Hypothalamus (tissue), 51 donors: ENCODE results near the gene AMN.
"Not testable (repeated sequence)": the region's sequence is repeated elsewhere in the genome, so short reads cannot be mapped to it uniquely, and the experiment has no call there.

Experiments
- DNase-seq, 51 donors: peaks; one replicate each; lab custom pipeline; 2025; lab: John Stamatoyannopoulos, UW

The AMN gene

DNA sequence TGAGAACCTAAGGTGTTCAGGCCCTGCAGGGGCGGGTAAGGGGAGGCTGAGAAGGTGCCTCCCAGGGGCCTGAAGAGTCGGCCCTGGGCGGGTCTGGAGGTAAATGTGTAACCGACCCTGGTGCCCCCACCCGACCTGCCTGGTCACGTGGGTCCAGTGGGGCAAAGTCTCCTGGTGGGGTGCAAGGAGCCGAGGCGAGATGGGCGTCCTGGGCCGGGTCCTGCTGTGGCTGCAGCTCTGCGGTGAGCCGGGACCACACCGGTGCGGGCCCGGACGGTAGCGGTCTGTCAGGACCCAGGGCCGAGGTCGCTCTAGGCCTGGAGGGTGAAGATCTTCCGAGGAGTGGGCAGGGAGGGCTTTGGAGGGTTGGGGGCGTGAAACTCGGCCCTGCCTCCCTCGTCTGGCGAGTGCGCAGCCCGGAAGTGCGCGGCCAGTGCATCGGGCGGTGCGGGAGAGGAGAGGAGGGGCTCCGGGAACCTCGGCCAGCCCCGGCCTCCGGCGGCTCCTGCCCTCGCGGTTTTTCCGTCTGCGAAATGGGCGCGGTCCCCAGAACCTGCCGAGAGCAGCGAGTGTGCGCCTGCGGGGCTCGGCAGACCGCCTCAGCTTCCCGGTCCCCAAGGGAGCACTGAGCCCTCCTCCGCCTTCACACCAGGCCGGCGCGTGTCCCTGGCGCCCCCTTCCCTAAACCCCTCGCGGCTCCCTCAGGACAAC, at the start of gene AMN:
AMN (plus strand) TSS at position 174 of the 711 bp plus-strand sequence; CDS start at position 200, 26 bp downstream.
- DNase-seq = no peak

DNA sequence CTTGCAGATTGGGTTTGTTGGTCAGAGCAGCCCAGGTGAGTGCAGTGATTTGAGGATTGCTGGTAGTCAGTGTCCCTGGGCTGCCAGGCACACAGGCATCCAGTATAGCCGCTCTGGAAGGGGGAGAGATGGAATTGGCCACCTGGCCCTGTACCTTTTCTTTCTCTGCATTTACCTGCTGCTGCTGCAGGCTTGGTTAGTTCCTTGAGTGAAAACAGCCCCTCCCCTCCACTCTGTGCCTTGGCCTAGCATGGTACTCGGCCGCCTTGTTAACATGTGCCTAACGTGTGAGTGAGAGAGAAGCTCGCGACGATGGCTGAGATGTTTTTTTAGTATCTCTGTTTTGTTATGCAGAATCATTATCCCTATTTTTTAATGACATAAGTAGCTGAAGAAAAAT, 49.3 kb upstream of the AMN start:
- DNase-seq = no peak

DNA sequence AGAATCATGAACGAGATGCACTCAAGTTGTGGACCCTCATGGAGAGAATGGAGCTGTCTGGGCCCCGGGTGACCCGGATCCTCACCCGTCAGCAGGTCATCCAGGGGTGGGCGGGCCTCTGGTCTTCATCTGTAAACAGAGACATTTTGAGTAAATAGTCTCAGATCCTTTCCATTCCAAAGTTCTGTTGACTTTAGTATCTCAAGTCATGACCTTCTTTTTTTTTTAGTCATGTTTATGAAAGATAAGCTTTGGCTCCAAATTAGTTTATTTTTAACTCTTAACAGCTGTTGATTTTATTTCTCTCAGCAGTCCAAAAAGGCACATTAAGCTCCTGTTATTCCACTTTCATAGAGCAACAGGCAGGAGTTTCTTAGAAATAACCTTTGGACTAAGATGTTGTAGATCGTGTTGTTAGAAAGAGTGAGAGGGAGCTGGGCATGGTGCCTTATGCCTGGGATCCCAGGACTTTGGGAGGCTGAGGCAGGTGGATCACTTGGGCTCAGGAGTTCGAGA, 48.9 kb upstream of the AMN start:
- DNase-seq = no peak

DNA sequence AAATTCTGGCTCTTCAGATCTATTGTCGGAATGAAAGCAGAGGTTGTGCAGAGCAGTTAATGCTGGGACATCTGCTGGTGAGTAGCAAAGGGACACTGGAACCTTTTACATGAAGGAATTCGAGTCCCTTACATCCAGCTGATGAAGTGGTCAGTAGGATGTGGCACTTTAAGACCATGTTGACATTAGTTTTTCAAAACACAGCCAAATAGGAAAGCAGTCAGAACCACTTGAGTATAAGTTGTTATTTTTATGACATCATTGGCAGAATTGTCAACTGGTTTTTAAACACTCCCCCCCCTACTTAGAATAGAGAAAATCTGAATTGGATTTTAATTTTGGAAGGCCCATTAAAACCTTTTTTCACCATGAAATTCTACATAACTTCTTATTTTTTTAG, 46.8 kb upstream of the AMN start:
- DNase-seq = no peak

DNA sequence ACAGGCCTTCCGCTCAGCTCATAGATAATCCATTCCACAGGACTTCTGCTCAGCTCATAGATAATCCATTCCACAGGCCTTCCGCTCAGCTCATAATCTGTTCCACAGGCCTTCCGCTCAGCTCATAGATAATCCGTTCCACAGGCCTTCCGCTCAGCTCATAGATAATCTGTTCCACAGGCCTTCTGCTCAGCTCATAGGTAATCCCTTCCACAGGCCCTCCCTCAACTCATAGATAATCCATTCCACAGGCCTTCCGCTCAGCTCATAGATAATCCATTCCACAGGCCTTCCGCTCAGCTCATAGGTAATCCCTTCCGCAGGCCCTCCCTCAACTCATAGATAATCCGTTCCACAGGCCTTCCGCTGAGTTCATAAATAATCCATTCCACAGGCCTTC, 45.0 kb upstream of the AMN start:
- DNase-seq = not testable (repeated sequence)

DNA sequence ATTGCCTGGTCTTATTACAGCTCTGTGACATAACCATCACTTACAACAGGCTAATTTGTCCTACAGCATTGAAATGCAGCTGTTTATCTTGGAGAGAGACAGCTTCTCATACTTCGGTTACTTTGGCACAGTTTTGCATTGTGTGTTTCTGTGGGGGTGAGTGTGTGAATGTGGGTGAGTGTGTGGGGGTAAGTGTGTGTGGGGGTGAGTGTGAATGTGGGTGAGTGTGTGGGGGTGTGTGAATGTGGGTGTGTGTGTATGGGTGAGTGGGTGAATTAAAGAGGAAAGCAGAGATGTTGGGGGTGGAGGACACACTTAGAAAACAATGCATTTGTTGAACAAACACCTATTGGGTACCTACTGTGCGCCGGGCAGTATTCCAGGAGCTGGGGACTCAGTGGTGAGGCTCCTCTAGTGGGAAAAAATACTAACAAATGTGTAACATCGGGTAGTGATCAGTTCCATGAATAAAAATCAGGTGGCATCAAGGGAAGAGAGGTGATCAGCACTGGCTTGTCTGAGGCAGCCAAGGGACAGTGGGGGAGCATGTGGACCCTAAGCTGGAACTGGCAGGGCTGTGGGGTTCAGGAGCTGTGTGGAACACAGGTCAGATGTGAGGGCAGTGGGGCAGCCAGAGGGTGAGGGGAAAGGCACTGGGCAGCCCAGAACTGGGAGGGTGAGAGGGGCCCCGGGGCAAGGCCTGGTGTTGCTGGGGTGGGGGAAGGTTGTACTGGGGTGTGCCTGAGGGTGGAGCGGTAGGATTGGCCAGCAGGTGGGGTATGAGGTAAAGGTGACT, 44.1 kb upstream of the AMN start:
- no peak for DNase-seq

DNA sequence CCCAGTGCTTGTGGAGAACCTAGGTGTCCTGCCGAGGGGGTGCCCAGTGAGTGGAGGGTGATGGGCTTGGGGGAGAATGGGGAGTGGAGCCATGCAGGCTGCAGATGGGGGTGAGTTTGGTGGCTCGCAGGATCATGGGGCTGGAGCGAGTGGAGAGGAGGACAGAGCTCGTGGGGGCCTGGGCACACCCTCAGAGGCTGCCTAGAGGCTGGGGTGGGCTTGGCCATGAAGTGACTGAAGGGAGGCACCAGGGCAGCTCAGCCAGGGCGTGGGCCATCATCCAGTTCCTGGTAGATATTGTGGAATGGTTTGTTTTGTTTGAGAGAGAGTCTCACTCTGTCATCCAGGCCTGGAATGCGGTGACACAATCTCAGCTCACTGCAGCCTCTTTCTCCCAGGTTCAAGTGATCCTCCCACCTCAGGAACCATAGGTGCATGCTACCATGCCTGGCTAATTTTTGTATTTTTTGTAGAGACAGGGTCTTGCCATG, 43.4 kb upstream of the AMN start:
- DNase-seq = no peak

DNA sequence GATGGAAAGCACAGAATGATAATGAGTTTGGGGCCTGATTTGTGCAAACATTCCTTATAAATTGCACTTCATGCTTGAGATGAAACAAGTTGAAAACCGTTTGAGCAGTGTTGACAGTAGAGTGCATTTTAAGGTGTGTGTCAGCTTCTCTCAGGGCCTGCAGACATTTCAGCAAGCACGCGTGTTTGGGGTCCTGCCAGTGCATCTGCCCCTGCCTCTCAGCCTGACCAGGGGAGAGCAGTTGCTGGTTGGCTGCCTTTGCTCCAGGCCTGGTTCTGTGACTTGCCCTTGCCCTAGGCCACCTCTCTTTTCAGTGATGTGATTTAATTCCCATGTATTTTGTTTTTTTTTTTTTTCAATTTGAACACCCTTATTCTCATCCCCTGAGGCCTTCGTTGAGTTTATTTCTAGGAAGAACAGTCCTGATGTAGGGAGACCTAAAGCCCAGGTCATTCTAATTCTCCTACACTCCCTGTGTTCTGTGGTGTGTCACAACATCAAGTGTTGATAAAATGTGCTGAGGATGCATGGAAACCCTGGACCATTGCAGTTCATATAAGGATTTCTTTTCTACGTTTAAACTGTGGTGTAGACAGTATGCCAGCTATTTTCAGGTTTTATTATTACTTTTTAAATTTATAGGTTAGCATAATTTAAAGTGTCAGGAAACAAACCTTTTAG, 40.1 kb upstream of the AMN start:
- no peak for DNase-seq

DNA sequence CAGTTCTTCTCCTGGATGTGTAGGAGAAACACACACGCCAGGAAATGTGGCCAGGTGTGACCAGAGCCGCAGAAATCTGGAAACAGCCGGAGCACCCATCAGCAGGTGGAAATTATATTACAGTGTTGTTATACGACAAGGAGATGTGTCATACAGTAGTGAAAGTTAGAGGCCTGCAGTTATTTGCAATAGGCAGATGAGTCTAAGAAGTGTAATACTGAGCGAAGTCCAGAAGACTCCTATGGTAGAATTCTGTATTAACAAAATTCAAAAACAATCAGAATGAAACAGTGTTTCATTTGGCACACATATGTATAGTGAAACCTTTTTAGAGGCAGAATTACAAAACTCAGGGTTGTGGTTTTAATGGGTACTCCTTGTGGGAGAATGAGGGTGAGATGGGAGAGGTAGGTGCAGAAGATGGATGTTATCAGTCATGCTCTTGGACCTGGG, 39.3 kb upstream of the AMN start:
- no peak for DNase-seq

DNA sequence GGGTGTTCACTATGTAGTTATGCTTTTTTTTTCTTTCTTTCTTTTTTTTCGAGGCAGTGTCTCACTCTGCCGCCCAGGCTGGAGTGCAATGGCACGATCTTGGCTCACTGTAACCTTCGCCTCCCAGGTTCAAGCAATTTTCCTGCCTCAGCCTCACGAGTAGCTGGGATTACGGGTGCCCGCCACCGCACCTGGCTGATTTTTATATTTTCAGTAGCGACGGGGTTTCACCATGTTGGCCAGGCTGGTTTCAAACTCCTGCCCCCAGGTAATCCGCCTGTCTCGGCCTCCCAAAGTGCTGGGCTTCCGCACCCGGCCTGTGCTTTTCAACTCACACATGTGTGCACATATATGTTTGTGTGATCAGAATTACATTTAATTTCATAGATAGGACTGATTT, 38.9 kb upstream of the AMN start:
- DNase-seq = no peak

DNA sequence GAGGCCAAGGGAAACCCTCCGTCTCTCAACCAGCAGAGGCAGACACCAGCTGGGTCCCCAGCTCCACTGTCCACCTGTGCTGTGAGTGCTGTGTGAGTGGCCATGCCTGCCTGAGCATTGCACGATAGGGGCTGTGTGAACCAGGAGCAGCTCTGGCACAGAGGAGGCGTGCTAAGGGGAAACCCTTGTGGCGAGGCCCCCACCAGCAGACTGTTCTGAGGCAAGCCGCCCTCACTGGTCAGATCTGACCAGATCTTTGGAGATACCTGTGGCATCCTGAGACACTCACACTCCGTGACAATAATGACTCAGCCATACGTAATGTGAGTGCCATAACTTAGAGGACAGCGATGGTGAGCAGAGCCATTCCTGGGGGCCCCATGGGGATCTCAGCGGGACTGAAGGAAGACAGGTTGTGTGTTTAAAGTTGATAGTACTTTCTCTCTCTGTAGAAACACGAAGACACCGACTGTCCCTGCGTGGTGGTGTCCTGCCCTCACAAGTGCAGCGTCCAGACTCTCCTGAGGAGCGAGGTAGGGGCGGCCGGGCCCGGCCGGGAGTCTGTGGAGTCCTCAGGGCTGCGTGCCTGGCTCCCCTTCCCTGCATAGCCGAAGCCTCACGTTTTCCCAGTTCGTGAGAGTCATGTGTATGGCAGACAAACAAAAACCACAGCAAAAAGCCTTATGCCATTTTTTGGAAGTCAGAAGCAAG, 36.6 kb upstream of the AMN start:
- DNase-seq = no peak

DNA sequence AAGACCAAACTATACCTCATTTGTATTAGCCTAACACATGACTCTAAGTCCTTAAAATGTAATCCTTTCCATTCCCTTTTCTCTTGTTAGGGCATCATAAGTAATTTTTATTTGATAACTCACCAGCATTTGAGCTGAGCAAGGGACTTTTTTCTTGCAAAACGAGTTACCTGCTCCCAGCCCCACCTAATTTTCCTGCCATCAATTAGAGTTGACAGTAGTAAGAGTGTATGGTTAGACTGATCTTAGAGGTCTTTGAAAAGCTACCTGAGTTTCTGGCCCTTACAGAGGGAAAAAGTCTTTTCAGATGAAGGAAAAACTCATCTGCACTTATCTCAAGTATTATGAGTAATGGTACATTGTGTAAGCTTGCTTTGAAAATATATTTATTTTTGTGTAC, 33.7 kb upstream of the AMN start:
- no peak for DNase-seq

DNA sequence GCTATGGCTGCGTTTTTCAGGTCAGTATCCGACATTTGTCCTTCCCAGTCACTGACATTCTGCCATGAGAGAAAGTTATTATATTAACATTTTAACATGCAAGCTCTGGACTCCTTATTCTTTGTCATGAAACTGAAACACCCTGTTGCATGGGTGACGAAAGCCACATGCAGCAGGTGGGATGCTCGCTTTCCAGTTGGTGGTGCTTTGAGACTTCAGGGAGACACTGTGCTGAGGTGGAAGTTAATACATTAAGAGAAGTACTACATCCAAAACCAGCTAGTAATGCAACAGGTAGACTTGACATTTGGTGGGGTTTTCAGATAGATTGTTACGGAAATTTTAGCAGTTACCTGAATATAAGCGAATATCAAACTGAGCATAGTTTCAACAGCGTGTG, 32.8 kb upstream of the AMN start:
- DNase-seq = no peak

DNA sequence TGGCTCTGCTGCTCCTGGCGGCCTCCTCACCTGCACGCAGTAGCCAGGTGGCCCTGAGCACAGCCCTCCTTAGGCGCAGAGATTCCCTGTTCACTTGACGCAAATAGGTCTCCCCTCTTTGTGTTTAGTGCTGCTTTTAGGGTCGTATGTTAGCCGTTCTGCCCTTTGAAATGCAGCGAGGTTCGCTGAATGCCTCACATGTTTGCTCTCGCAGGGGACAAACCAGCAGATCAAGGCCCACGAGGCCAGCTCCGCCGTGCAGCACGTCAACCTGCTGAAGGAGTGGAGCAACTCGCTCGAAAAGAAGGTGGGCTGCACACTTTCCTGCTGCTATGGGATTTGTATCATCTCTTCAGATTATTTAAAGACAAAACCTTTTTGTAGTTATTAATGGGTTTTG, 31.4 kb upstream of the AMN start:
- DNase-seq = no peak

DNA sequence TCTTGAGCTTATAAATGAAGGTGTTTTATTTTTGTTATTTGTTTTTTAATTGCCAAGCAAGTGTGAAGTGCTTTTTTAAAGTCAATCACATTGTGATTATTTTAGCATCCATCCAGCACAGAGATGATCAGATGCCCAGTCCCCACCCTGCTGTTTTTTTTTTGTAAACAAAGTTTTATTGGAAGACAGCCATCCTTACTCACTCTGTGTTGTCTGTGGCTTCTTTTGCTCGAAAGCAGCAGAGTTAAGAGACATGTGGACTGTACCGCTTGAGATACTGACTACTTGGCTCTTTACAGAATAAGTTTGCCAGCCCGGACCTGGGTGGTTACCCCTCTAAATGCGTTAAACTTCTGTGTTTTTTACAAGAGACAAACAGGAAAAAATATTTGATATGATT, 30.9 kb upstream of the AMN start:
- no peak for DNase-seq

DNA sequence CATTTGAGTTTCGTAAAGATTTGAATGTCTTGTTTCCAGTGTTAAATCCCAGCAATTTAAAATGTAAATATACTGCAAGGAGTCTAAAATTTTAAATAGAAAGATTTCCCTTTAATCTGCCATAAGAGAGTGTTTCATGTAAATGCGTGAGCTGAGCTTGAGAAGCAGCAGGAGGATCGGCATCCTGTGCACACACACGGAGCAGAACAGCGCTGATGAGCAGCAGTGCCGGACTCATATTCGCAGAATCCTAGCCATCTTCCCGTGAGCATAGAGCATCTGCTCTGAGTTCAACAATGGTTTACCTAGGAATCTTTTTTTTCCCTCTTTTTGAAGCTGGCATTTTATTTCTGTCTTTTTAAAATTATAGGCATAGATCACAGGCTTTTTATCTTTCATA, 29.8 kb upstream of the AMN start:
- no peak for DNase-seq

DNA sequence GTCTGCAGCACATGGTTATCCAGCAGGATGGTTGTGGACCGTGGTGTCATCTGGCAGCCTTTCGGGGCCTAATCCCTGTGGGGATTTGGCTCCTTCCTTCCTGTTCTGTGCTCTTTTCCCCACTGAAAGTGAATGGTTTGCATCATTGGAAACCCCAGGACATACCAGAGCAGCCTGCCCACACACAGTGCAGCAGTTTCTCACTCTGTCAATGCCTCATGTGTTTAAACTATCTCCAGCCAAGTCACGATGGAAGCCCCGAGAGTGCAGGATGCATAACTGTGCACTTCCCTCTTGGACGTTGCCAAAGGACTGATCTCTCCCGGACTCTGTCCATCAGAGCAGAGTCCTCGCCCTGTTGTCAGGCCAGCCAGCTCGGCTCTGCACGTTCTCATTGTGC, 29.0 kb upstream of the AMN start:
- DNase-seq = peak in 6 of 51 donors; percentile 14 to 29 (median 17)

DNA sequence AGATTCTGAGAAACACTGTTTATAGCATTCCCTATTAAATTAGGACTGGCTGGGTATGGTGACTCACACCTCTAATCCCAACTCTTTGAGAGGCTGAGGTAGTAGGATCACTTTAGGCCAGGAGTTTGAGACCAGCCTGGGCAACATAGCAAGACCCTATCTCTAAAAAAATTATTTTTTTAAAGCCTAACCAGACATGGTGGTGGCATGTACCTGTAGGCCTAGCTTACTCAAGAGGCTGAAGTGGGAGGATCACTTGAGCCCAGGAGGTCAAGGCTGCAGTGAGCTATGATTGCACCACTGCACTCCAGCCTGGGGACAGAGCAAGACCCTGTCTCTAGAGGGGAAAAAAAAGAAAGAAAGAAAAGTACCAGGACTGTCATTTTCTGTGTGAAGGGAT, 25.7 kb upstream of the AMN start:
- DNase-seq = not testable (repeated sequence)

DNA sequence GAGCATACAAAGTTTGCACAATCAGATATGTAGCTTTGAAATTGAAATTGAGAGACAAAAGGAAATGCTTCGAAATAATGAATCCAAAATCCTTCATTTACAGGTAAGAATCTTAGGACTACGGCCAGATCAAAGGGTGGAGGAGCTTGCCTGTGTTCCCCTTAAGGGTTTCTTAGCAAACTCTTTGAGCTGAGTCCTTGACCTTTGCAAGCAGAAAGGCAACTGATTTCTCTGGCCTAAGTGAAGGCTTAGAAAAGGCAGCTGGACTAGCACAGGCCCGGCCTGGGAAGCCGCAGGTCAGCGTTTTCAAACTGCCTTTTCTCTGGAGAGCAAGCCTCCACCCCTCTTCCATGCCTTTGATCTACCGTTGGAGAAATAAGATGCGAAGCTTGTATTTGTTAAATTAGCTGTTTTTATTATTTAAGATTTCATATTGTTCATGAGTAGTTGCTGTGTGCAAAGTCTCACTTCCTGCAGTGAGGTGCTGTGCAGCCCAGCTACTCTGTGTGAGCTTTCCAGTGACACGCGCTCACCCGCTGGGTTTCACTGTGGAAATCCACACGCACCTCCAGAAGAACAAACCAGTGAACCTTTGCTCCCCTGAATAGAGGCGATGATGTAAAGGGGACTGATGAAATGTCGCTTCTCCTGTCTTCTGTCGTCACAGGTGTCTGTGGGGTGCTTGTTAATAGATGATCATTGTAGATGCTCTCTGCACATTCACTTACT, 25.0 kb upstream of the AMN start:
- no peak for DNase-seq

DNA sequence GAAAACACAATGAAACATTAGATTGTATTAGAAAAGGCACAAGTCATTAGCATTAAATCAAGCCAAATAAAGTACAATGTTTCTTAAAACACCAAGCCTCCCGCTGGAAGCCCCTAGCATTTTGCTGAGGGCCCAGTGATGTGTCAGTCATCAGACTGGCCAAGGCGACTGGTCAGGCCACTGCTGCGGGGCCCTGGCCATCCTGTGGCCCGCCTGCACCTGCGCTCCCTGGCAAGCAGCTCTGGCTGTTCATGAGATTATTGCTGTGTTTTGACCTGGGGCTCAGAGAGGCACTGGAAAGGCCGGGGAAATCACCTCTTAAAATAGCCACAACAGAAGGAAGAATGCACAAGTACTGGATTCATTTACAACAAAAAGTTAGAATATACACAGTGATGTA, 24.2 kb upstream of the AMN start:
- no peak for DNase-seq
